Epithelial cell of prostate (primary cell): ENCODE data around the gene MANBA.
"Not testable (repeated sequence)": the region's sequence is repeated elsewhere in the genome, so short reads cannot be mapped to it uniquely, and the experiment has no call there.

Experiments
- DNase-seq: peaks from one replicate; pipeline ENCODE4 v3.0.0-alpha.2; 2011; ENCODE audit warnings: low read depth, low spot score
- H3K27ac ChIP-seq: fragments of 450-650 bp; 2 replicates; pipeline ENCODE4 v1.5.1; 2017; ENCODE audit warnings: mild to moderate bottlenecking

Gene MANBA

GRCh38 chr4:102772738-102773340, 12.1 kb upstream of the MANBA start:
- H3K27ac ChIP-seq, result no peak overlapping the region
- DNase-seq, result no peak

GRCh38 chr4:102764901-102765300, 4.1 kb upstream of the MANBA start:
- H3K27ac ChIP-seq, result no peak overlapping the region
- no peak for DNase-seq

GRCh38 chr4:102761906-102762305, 1.1 kb upstream of the MANBA start:
- H3K27ac ChIP-seq, result no peak overlapping the region

GRCh38 chr4:102761296-102761701, 531 bp upstream of the MANBA start:
- H3K27ac ChIP-seq, result no peak overlapping the region

More at GRCh38 chr4:102761906-102762305, 1.1 kb upstream of the MANBA start:
- DNase-seq, result no peak

GRCh38 chr4:102759831-102760644, 730 bp downstream of the MANBA start:
- H3K27ac ChIP-seq, result peak overlapping the region; percentile 39

More at GRCh38 chr4:102761296-102761701, 531 bp upstream of the MANBA start:
- DNase-seq, result no peak

GRCh38 chr4:102758241-102759160, 2.3 kb downstream of the MANBA start:
- H3K27ac ChIP-seq, result no peak overlapping the region
- no peak for DNase-seq

More at GRCh38 chr4:102759831-102760644, 730 bp downstream of the MANBA start:
- DNase-seq, result no peak

GRCh38 chr4:102757681-102758080, 3.1 kb downstream of the MANBA start:
- no peak overlapping the region for H3K27ac ChIP-seq

GRCh38 chr4:102754044-102754443, 6.7 kb downstream of the MANBA start:
- no peak for DNase-seq

More at GRCh38 chr4:102757681-102758080, 3.1 kb downstream of the MANBA start:
- DNase-seq, result no peak

GRCh38 chr4:102751941-102752340, 8.8 kb downstream of the MANBA start:
- no peak overlapping the region for H3K27ac ChIP-seq
- no peak for DNase-seq

More at GRCh38 chr4:102754044-102754443, 6.7 kb downstream of the MANBA start:
- no peak overlapping the region for H3K27ac ChIP-seq

GRCh38 chr4:102743352-102743751, 17.4 kb downstream of the MANBA start:
- H3K27ac ChIP-seq, DNase-seq: not testable (repeated sequence)

- H3K27ac ChIP-seq, DNase-seq: not testable (repeated sequence)
Observed at GRCh38 chr4:102738802-102739201, 22.0 kb downstream of the MANBA start.

- H3K27ac ChIP-seq, result no peak overlapping the region
- DNase-seq, result no peak
Observed at GRCh38 chr4:102736636-102737549, 23.9 kb downstream of the MANBA start.

GRCh38 chr4:102735582-102735981, 25.2 kb downstream of the MANBA start:
- H3K27ac ChIP-seq, result no peak overlapping the region
- no peak for DNase-seq

GRCh38 chr4:102734591-102735385, 26.0 kb downstream of the MANBA start:
- H3K27ac ChIP-seq, result no peak overlapping the region
- no peak for DNase-seq

GRCh38 chr4:102734116-102734515, 26.7 kb downstream of the MANBA start:
- H3K27ac ChIP-seq, result no peak overlapping the region

GRCh38 chr4:102733084-102733483, 27.7 kb downstream of the MANBA start:
- no peak for DNase-seq
- no peak overlapping the region for H3K27ac ChIP-seq

More at GRCh38 chr4:102734116-102734515, 26.7 kb downstream of the MANBA start:
- no peak for DNase-seq

- no peak overlapping the region for H3K27ac ChIP-seq
- no peak for DNase-seq
Observed at GRCh38 chr4:102732678-102733077, 28.1 kb downstream of the MANBA start.

GRCh38 chr4:102730968-102731533, 29.7 kb downstream of the MANBA start:
- no peak for DNase-seq
- H3K27ac ChIP-seq, result no peak overlapping the region
